ENCODE measurements around the gene USP6NL. TPM values are rescaled to one million over a fixed set of nuclear protein-coding genes. Genes with fewer than 3 reads are reported as not detected.

USP6NL gene
- total RNA-seq, 1 donor from 2014 or later = 33.0 TPM

- H3K27me3 Mint-ChIP-seq (ENCODE audit: unreplicated experiment) = no peaks in the 10 kb centered on the region
- no peak for DNase-seq (ENCODE audit: low spot score)
- H3K9me3 Mint-ChIP-seq (ENCODE audit: unreplicated experiment) = no peaks in the 10 kb centered on the region
- H3K36me3 Mint-ChIP-seq (ENCODE audit: low read depth, unreplicated experiment) = peaks cover 11% of the 10 kb centered on the region
- TF ChIP-seq, protein P1, sequence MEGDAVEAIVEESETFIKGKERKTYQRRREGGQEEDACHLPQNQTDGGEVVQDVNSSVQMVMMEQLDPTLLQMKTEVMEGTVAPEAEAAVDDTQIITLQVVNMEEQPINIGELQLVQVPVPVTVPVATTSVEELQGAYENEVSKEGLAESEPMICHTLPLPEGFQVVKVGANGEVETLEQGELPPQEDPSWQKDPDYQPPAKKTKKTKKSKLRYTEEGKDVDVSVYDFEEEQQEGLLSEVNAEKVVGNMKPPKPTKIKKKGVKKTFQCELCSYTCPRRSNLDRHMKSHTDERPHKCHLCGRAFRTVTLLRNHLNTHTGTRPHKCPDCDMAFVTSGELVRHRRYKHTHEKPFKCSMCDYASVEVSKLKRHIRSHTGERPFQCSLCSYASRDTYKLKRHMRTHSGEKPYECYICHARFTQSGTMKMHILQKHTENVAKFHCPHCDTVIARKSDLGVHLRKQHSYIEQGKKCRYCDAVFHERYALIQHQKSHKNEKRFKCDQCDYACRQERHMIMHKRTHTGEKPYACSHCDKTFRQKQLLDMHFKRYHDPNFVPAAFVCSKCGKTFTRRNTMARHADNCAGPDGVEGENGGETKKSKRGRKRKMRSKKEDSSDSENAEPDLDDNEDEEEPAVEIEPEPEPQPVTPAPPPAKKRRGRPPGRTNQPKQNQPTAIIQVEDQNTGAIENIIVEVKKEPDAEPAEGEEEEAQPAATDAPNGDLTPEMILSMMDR (IDR thresholded peaks at IDR 0.05; ENCODE audit: unreplicated experiment) = no peak
- H3K4me1 Mint-ChIP-seq (ENCODE audit: unreplicated experiment) = peaks cover 3% of the 10 kb centered on the region
- no peak overlapping the region for H3K27ac Mint-ChIP-seq (ENCODE audit: unreplicated experiment)
- no peak overlapping the region for H3K4me3 Mint-ChIP-seq (ENCODE audit: unreplicated experiment)
Measured at GRCh38 chr10:11478807-11479206, 132.6 kb downstream of the USP6NL start.

- Mint-ChIP-seq H3K4me1 (ENCODE audit: unreplicated experiment) (no peaks in the 10 kb centered on the region), H3K27ac (ENCODE audit: unreplicated experiment) (no peak overlapping the region), H3K4me3 (ENCODE audit: unreplicated experiment) (no peak overlapping the region), H3K9me3 (ENCODE audit: unreplicated experiment) (no peaks in the 10 kb centered on the region), H3K27me3 (ENCODE audit: unreplicated experiment) (no peaks in the 10 kb centered on the region), H3K36me3 (ENCODE audit: low read depth, unreplicated experiment) (peaks cover 4% of the 10 kb centered on the region)
- TF ChIP-seq, protein P1 (IDR thresholded peaks at IDR 0.05; ENCODE audit: unreplicated experiment) = no peak
- no peak for DNase-seq (ENCODE audit: low spot score)
Measured at GRCh38 chr10:11475831-11476434, 135.5 kb downstream of the USP6NL start.

DNA sequence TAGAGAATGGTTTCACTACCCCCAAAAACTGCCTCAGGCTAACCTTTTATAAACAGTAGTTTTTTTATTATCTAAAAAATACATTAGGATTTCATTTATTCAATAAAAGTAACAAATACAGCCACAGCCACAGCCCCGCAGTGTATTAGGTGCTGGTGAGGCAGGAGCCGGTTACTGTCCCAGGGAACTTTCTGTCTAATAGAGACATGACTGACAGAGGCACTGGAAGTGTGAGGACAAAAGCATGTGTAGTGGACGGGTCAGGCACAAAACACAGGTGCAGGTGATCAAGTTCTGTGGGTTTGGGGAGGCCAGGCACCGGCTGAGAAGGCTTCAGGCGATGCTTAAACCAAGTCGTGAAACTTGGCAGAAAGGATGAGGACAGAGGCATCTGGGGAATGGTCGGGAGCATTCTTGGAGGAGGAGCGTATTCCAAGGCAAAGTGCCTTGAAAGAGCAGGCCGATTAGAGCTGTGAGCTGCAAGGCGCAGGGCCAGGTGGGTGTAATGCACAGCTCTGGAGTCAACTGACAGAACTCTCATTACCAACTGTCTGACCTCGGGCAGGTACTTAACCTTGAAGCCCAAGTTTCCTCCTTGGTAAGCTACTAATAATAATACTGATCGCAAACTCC is 138.2 kb downstream of the USP6NL start:
- Mint-ChIP-seq H3K4me1 (ENCODE audit: unreplicated experiment) (peaks cover 7% of the 10 kb centered on the region), H3K27me3 (ENCODE audit: unreplicated experiment) (peaks cover 2% of the 10 kb centered on the region), H3K27ac (ENCODE audit: unreplicated experiment) (no peak overlapping the region), H3K9me3 (ENCODE audit: unreplicated experiment) (no peaks in the 10 kb centered on the region), H3K4me3 (ENCODE audit: unreplicated experiment) (no peak overlapping the region), H3K36me3 (ENCODE audit: low read depth, unreplicated experiment) (peaks cover 5% of the 10 kb centered on the region)
- DNase-seq (ENCODE audit: low spot score) = no peak
- TF ChIP-seq, protein P1 (IDR thresholded peaks at IDR 0.05; ENCODE audit: unreplicated experiment) = no peak

DNA sequence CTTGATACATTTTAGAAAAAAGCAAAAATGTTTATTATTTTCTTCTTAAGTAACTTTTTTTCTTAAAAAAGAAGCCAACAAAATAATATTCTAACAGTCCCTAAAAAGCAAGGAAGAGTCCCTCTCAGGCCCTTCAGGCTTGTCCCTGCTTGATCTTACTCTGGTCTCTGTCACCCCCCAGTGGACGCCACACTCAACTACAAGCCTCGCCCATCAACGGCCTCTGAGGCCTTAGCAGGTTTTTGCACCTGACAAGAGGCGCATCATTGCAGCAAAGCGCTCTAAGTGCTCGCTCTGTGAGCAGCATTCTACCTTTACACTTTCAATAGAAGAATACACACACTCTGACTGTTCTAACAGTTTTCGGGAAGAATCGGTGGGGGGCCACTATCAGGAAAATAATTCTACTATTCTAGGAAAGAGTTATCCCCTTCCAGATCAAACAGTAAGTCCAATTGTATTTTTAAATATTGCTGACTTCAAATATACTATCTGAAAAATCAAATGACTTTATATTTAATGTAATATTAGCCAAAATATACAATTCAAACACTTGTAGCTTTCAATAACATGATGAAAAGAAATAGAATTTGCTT is 139.2 kb downstream of the USP6NL start:
- H3K4me3 Mint-ChIP-seq (ENCODE audit: unreplicated experiment) = no peak overlapping the region
- peak; percentile 78 for DNase-seq (ENCODE audit: low spot score)
- TF ChIP-seq, protein P1 (IDR thresholded peaks at IDR 0.05; ENCODE audit: unreplicated experiment) = peak; percentile 45
- H3K4me1 Mint-ChIP-seq (ENCODE audit: unreplicated experiment) = peaks cover 7% of the 10 kb centered on the region
- no peak overlapping the region for H3K27ac Mint-ChIP-seq (ENCODE audit: unreplicated experiment)
- peaks cover 5% of the 10 kb centered on the region for H3K36me3 Mint-ChIP-seq (ENCODE audit: low read depth, unreplicated experiment)
- peaks cover 2% of the 10 kb centered on the region for H3K27me3 Mint-ChIP-seq (ENCODE audit: unreplicated experiment)
- no peaks in the 10 kb centered on the region for H3K9me3 Mint-ChIP-seq (ENCODE audit: unreplicated experiment)
